Mammary epithelial cell (primary cell): Measurements from ENCODE around the gene OPHN1.

Source experiments
- EZH2 ChIP-seq: IDR thresholded peaks from 2 replicates; pipeline ENCODE4 v1.6.1; 2012; ENCODE audit warnings: low read length, inconsistent platforms, borderline replicate concordance
- TF ChIP-seq, protein P1 (sequence below), 2 donors: IDR thresholded peaks in 1 of 2; conservative IDR thresholded peaks in 1 of 2; 2 replicates each; pipeline ENCODE4 v1.5.1; 2011 to 2012; ENCODE audit warnings: inconsistent platforms in 2 of 2, low read length in 2 of 2, mild to moderate bottlenecking in 2 of 2, control low read depth in 1 of 2, low read depth in 1 of 2; ENCODE audit not compliant: insufficient read depth in 1 of 2; ENCODE audit errors: extremely low read depth in 1 of 2

- TF ChIP-seq, protein P1, sequence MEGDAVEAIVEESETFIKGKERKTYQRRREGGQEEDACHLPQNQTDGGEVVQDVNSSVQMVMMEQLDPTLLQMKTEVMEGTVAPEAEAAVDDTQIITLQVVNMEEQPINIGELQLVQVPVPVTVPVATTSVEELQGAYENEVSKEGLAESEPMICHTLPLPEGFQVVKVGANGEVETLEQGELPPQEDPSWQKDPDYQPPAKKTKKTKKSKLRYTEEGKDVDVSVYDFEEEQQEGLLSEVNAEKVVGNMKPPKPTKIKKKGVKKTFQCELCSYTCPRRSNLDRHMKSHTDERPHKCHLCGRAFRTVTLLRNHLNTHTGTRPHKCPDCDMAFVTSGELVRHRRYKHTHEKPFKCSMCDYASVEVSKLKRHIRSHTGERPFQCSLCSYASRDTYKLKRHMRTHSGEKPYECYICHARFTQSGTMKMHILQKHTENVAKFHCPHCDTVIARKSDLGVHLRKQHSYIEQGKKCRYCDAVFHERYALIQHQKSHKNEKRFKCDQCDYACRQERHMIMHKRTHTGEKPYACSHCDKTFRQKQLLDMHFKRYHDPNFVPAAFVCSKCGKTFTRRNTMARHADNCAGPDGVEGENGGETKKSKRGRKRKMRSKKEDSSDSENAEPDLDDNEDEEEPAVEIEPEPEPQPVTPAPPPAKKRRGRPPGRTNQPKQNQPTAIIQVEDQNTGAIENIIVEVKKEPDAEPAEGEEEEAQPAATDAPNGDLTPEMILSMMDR (conservative IDR thresholded peaks at IDR 0.05 in 1 of 2, IDR thresholded peaks at IDR 0.05 in 1 of 2; ENCODE audit: extremely low read depth in 1 of 2, insufficient read depth in 1 of 2, low read depth in 1 of 2, low read length in 2 of 2), result no peak
- TF ChIP-seq EZH2, result no peak
These were observed 47.7 kb upstream of the OPHN1 start for GRCh38 chrX:68480969-68481368.
